Panc1 (cell line): ENCODE results near the gene GMPR. TPM values are rescaled to one million over a fixed set of nuclear protein-coding genes. Genes with fewer than 3 reads are reported as not detected.

Experiments used
- ATAC-seq: fragments of 200-7000 bp; cut with Tn5 transposase; 2 replicates; pipeline ENCODE4 v1.9.1; 2020; ENCODE audit warnings: mild to moderate bottlenecking, moderate library complexity
- BruUV-seq: library from RNA; stranded (reverse); fragments of 400-500 nt; replicated peaks from 2 replicates; lab custom pipeline; 2021; lab: Mats Ljungman, UMichigan
- CTCF ChIA-PET: fragments of 300-600 bp; sonication (Branson Sonifier 250); formaldehyde crosslinking; loops from one replicate; lab custom pipeline; 2022; ENCODE audit warnings: antibody characterized with exemption; lab: Charles Lee
- POLR2A ChIA-PET: fragments of 300-600 bp; sonication (Branson Sonifier 250); formaldehyde crosslinking; loops from one replicate; lab custom pipeline; 2022; ENCODE audit warnings: antibody characterized with exemption; lab: Charles Lee
- DNase-seq: peaks from one replicate; pipeline ENCODE4 v3.0.0-alpha.2; 2010; ENCODE audit warnings: low read depth, low spot score
- H3K27ac ChIP-seq: 2 replicates; pipeline ENCODE4 v1.5.1; 2011; ENCODE audit warnings: mild to moderate bottlenecking, low read length, inconsistent platforms
- H3K27me3 ChIP-seq: fragments of 200-500 bp; sonication (Bioruptor generic); 2 replicates; pipeline ENCODE4 v1.6.0; 2014; ENCODE audit warnings: low read length, inconsistent platforms; ENCODE audit not compliant: control insufficient read depth, insufficient read depth
- H3K36me3 ChIP-seq: fragments of 200-500 bp; sonication (Bioruptor generic); 2 replicates; pipeline ENCODE4 v1.5.1; 2014; ENCODE audit warnings: inconsistent platforms, mild to moderate bottlenecking, low read length, moderate library complexity; ENCODE audit not compliant: control insufficient read depth, insufficient read depth
- H3K4me1 ChIP-seq: 2 replicates; pipeline ENCODE4 v1.5.1; 2011; ENCODE audit warnings: inconsistent platforms, mild to moderate bottlenecking, low read length, moderate library complexity; ENCODE audit not compliant: control insufficient read depth, insufficient read depth
- H3K4me3 ChIP-seq, 2 experiments: 2 replicates each; pipeline ENCODE4 v1.5.1; 2011 to 2012; ENCODE audit warnings: low read depth in 2 of 2, low read length in 2 of 2, mild to moderate bottlenecking in 2 of 2, inconsistent platforms in 1 of 2, moderate library complexity in 1 of 2
- H3K9me3 ChIP-seq: fragments of 200-500 bp; sonication (Bioruptor generic); 2 replicates; pipeline ENCODE4 v1.5.1; 2014; ENCODE audit warnings: low read depth, mild to moderate bottlenecking, inconsistent platforms, low read length, moderate library complexity; ENCODE audit not compliant: control insufficient read depth, insufficient read depth
- POLR2AphosphoS5 ChIP-seq: IDR thresholded peaks from 2 replicates; pipeline ENCODE4 v1.6.1; 2012; ENCODE audit warnings: mild to moderate bottlenecking, low read depth, low read length, moderate library complexity
- REST ChIP-seq, 2 experiments: IDR thresholded peaks; 2 replicates each; pipeline ENCODE4 v1.6.1; 2011 to 2012; ENCODE audit warnings: low read depth in 2 of 2, control low read depth in 1 of 2, low read length in 1 of 2, mild to moderate bottlenecking in 1 of 2, moderate library complexity in 1 of 2; ENCODE audit not compliant: insufficient read depth in 1 of 2
- SIN3A ChIP-seq: IDR thresholded peaks from 2 replicates; pipeline ENCODE4 v1.6.1; 2012; ENCODE audit warnings: low read depth, mild to moderate bottlenecking, low read length, moderate library complexity, borderline replicate concordance; ENCODE audit not compliant: insufficient read depth
- TCF7L2 ChIP-seq: IDR thresholded peaks from 2 replicates; pipeline ENCODE4 v1.6.1; 2011; ENCODE audit warnings: mild to moderate bottlenecking, low read depth, low read length, inconsistent platforms
- in situ Hi-C: cut with HindIII; loops from 2 replicates; pipeline ENCODE4 v1.10.0; 2016; ENCODE audit warnings: low sequenced_read_pairs, low pct_unique_long_range_greater_than_20kb
- intact Hi-C: fragments of 100-400 bp; cut with micrococcal nuclease; formaldehyde crosslinking; loops from one replicate; pipeline ENCODE4 v1.10.0; 2022; ENCODE audit not compliant: unreplicated experiment
- total RNA-seq: library from RNA; stranded (reverse); gene quantifications from one replicate; pipeline ENCODE4 v1.2.1, GENCODE V29; 2021; ENCODE audit not compliant: unreplicated experiment
- TF ChIP-seq, protein P1 (sequence below): fragments of 450-650 bp; IDR thresholded peaks from 2 replicates; pipeline ENCODE4 v1.5.1; 2017; ENCODE audit warnings: mild to moderate bottlenecking

GMPR gene
- total RNA-seq, 1 experiment from 2014 or later, result 3.5 TPM

- no TSS peak for BruUV-seq
- intact Hi-C loops (no loop called here), in situ Hi-C loops (no loop called here)
Observed at GRCh38 chr6:16326971-16327776, 88.8 kb downstream of the GMPR start.

DNA sequence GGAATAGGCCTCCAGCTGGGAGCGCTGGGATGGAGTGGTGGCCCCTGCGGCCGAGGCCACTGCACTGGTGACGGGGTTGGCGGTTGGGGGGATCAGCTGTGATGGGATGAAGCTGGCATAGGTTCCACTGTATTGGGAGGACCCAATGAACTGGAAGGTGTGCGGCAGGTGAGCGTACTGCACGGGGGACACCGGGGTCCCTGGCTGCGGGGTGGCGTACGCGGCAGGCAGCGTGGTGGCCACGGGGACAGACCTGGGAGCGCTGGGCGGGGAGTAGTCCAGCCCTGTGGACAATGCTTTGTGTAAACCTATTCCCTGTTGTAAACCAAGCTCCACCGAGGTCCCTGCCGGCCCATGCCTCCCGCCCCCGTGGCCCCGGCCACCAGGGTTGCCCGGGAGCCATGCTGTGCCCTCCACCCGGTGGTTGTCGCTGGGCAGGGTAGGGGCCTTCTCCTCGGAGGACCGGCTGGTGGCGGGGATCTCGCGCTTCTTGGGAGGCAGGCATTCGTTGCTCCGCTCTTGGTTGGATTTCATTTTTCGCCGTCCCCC lies 89.5 kb downstream of the GMPR start:
- ATAC-seq (no peak), DNase-seq (no peak)
- CTCF ChIA-PET, result no interaction called here
- POLR2A ChIA-PET, result no interaction called here
- Histone ChIP-seq H3K27me3 (no peaks in the 10 kb centered on the region), H3K36me3 (no peaks in the 10 kb centered on the region), H3K9me3 (no peaks in the 10 kb centered on the region), H3K4me1 (peaks cover 12% of the 10 kb centered on the region), H3K4me3 (no peak overlapping the region), H3K27ac (no peak overlapping the region)
- in situ Hi-C loops (no loop called here), intact Hi-C loops (no loop called here)
- TF ChIP-seq, protein P1, sequence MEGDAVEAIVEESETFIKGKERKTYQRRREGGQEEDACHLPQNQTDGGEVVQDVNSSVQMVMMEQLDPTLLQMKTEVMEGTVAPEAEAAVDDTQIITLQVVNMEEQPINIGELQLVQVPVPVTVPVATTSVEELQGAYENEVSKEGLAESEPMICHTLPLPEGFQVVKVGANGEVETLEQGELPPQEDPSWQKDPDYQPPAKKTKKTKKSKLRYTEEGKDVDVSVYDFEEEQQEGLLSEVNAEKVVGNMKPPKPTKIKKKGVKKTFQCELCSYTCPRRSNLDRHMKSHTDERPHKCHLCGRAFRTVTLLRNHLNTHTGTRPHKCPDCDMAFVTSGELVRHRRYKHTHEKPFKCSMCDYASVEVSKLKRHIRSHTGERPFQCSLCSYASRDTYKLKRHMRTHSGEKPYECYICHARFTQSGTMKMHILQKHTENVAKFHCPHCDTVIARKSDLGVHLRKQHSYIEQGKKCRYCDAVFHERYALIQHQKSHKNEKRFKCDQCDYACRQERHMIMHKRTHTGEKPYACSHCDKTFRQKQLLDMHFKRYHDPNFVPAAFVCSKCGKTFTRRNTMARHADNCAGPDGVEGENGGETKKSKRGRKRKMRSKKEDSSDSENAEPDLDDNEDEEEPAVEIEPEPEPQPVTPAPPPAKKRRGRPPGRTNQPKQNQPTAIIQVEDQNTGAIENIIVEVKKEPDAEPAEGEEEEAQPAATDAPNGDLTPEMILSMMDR, result no peak
- TF ChIP-seq SIN3A (no peak), TCF7L2 (no peak), POLR2AphosphoS5 (no peak), REST (IDR thresholded peaks at IDR 0.05; ENCODE audit: insufficient read depth in 1 of 2, low read depth in 2 of 2, low read length in 1 of 2) (no peak)
- BruUV-seq, result no TSS peak

More at GRCh38 chr6:16326971-16327776, 88.8 kb downstream of the GMPR start:
- no peak overlapping the region for H3K27ac ChIP-seq
- no peak for ATAC-seq
- H3K36me3 ChIP-seq, result no peaks in the 10 kb centered on the region
- CTCF ChIA-PET, result no interaction called here
- no peak for TF ChIP-seq REST (IDR thresholded peaks at IDR 0.05; ENCODE audit: insufficient read depth in 1 of 2, low read depth in 2 of 2, low read length in 1 of 2)
- no peak for TF ChIP-seq TCF7L2
- TF ChIP-seq SIN3A, result no peak
- TF ChIP-seq, protein P1, result no peak
- no peak for TF ChIP-seq POLR2AphosphoS5
- no peak overlapping the region for H3K4me3 ChIP-seq
- peaks cover 8% of the 10 kb centered on the region for H3K4me1 ChIP-seq
- POLR2A ChIA-PET, result no interaction called here
- DNase-seq, result no peak
- H3K9me3 ChIP-seq, result no peaks in the 10 kb centered on the region
- H3K27me3 ChIP-seq, result no peaks in the 10 kb centered on the region
